ENCODE data around the gene TLE3.

Gene TLE3

DNA sequence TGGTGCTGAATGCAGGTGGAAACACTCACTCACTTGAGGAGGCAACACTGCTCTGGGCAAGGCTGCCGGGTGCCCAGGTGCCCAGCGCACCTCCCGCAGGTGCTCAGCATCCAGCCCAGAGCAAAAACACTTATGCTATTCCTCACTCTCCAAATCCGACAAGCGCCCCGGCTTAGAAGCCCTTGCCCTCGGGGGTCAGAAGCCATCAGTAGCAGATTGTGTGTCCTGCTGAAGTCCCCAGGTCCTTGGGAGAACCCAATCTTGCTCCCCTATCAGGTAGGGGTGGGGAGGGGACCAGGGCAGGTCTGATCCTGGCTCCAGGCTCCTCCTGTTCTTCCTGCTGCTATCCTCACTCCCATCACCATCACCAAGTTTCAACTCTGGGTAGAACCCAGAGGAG is 46.7 kb downstream of the TLE3 start:
- in situ Hi-C loops (cut with HindIII; ENCODE audit: low sequenced_read_pairs) = no loop called here
- no peak overlapping the region for H3K4me3 ChIP-seq (ENCODE audit: low read depth, low read length)
- no peak for DNase-seq (ENCODE audit: low read depth, low spot score)
- TF ChIP-seq, protein P1, sequence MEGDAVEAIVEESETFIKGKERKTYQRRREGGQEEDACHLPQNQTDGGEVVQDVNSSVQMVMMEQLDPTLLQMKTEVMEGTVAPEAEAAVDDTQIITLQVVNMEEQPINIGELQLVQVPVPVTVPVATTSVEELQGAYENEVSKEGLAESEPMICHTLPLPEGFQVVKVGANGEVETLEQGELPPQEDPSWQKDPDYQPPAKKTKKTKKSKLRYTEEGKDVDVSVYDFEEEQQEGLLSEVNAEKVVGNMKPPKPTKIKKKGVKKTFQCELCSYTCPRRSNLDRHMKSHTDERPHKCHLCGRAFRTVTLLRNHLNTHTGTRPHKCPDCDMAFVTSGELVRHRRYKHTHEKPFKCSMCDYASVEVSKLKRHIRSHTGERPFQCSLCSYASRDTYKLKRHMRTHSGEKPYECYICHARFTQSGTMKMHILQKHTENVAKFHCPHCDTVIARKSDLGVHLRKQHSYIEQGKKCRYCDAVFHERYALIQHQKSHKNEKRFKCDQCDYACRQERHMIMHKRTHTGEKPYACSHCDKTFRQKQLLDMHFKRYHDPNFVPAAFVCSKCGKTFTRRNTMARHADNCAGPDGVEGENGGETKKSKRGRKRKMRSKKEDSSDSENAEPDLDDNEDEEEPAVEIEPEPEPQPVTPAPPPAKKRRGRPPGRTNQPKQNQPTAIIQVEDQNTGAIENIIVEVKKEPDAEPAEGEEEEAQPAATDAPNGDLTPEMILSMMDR (IDR thresholded peaks at IDR 0.05; ENCODE audit: low read depth, low read length) = no peak

DNA sequence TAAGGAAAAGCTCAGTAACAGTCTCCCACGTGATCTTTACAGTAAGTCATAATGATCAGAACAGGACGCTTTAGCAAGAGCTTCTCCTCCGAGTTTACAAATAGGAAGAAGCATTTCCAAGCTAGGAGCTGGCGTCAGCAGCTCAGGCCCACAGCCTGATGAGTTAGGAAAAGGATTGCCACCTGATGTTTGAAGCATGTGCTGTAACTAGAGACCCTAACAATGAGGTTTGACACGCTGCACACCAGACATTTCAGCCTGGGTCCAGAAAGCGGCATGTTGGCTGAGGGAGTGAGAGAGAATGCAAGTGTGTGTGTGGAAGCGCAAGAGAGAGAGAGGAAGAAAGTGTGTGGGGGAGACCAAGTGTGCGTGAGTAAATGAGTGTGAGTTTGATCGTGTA is 47.3 kb downstream of the TLE3 start:
- H3K4me3 ChIP-seq (ENCODE audit: low read depth, low read length) = no peak overlapping the region
- in situ Hi-C loops (cut with HindIII; ENCODE audit: low sequenced_read_pairs) = no loop called here
- TF ChIP-seq, protein P1 (IDR thresholded peaks at IDR 0.05; ENCODE audit: low read depth, low read length) = no peak
- DNase-seq (ENCODE audit: low read depth, low spot score) = no peak

DNA sequence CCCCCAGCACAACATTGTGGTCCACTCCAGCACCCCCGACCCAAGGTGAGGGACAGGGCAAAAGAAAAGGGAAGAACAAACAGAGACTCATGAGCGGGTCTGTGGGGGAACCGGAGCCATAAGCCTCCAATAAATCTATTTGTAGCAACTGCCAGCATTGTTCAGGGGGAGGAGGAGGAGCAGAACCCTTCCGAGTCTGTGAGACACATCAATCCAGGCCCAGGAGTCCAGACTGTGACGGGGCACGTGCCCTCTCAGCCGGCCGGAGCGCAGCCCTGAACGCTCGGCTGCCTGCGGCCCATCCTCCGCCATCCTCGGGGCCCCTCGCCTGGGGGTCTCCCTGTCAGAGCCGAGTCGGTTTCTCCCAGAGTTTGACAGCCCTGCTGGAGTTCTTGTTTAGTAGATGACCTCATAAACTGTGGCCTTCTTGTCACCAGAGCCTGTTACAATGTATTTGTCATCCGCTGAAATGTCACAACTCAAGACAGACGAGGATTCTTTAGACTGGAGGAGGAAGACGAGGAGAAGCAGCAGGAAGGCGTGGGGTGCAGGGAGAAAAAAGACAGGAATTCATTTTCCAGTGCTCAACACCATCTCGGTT is 47.9 kb downstream of the TLE3 start:
- H3K4me3 ChIP-seq (ENCODE audit: low read depth, low read length) = no peak overlapping the region
- no peak for DNase-seq (ENCODE audit: low read depth, low spot score)
- TF ChIP-seq, protein P1 (IDR thresholded peaks at IDR 0.05; ENCODE audit: low read depth, low read length) = no peak
- in situ Hi-C loops (cut with HindIII; ENCODE audit: low sequenced_read_pairs) = no loop called here

DNA sequence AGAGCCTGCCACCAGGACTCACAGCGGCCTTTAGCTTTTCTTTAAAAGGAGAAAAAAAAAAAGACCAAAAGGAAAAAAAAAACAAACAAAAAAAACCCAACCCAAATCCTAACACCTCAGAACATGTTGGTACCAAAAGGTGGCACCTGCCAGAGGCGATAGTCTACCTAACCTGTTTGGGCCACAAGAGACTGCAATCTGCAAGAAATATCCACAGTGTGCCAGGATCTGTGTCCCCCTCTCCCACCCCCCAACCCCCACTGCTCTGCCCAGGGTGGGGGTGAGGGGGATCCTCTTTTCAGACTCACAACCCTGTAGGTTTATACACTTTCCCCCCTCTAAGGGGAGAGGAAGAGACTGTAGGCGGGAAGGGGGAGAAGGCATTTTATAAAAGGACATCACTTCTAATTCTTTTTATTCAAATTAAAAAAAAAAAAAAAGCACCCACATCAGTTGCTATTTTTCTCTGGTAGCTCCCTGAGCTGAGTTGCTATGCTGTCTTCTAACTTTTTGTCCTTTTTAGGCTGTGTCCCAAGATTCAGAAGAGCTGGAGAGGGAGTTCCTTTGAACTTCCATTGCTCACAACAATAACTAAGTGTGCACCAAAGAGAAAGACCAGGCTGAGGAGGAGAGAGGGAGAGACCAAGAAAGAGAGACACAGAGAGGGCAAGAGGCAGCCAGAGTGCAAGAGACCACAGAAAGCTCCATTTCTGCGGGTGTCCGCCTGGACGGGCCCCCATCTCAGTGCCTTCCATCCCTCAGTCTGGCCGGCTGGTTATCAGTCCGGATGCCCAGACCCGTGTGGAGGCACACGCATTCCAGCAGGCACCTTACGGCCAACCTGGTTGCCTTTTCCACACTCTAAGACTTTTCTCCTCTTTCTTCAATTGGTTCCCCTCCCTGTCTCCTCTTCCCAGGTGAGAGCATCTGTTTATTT is 48.9 kb downstream of the TLE3 start:
- H3K4me3 ChIP-seq (ENCODE audit: low read depth, low read length) = no peak overlapping the region
- TF ChIP-seq, protein P1 (IDR thresholded peaks at IDR 0.05; ENCODE audit: low read depth, low read length) = no peak
- no peak for DNase-seq (ENCODE audit: low read depth, low spot score)
- in situ Hi-C loops (cut with HindIII; ENCODE audit: low sequenced_read_pairs) = no loop called here

DNA sequence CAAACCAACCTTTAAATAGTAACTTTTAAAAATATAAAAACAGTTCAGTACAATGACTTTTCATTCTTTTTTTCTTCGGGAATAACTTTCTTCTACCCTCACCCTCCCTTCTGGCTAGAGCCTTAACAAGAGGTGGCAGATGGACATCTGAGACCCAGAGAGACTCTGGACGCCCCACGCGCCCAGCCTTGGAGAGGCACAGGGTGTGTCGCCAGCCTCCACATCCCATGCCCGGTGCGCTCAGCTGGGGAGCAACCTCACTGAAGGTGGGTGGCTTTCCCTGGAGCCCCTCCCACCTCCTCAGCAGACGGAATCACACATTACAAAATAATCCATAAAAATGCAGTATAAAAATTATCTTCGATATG is 49.5 kb downstream of the TLE3 start:
- TF ChIP-seq, protein P1 (IDR thresholded peaks at IDR 0.05; ENCODE audit: low read depth, low read length) = no peak
- in situ Hi-C loops (cut with HindIII; ENCODE audit: low sequenced_read_pairs) = no loop called here
- no peak overlapping the region for H3K4me3 ChIP-seq (ENCODE audit: low read depth, low read length)
- no peak for DNase-seq (ENCODE audit: low read depth, low spot score)

DNA sequence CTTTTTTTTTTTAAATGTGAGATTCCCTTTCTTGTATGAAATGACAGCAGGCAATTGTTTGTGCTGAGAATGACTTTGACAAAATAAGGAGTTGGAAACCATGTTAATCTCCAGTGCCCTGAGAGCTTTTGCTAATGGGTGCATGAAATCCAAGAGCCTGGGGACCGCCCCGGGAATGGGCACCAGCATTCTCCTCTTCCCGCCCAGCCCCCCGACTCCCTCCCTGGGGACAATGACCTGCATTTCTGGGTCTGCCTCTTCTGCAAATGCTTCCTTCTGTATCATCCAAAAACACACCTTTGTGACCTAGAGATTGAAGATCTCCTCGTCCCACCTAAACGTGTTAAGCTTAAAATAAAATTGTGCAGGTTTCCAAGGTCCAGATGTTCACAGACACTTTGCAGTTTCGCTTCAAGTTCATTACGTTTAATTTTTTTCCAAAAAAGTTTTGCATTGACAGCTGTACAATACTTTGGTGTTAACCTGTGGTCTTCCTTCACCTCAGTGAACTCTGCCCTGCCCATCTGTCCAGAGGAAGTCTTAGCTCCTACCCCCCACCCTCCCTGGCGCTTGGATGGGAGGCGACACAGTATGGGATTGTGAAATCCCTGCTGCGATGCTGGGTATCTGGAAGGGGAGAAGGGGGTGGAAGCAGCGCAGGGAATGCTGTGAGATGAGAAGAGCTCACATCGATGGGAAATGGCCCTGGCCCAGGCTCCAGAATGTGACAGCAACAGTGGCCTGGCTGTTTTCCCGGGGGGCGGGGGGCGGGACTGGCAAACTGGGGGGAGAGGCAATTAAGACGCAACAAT is 50.1 kb downstream of the TLE3 start:
- in situ Hi-C loops (cut with HindIII; ENCODE audit: low sequenced_read_pairs) = no loop called here
- DNase-seq (ENCODE audit: low read depth, low spot score) = no peak

More for the DNA sequence above, 50.1 kb downstream of the TLE3 start:
- TF ChIP-seq, protein P1 (IDR thresholded peaks at IDR 0.05; ENCODE audit: low read depth, low read length) = no peak
- H3K4me3 ChIP-seq (ENCODE audit: low read depth, low read length) = no peak overlapping the region

All from astrocyte of the spinal cord (primary cell).